ENCODE measurements around the gene SPSB2. TPM values are rescaled to one million over a fixed set of nuclear protein-coding genes. Genes with fewer than 3 reads are reported as not detected.
"Not testable (repeated sequence)": the region's sequence is repeated elsewhere in the genome, so short reads cannot be mapped to it uniquely, and the experiment has no call there.

SPSB2 gene
- total RNA-seq, 2 experiments from 2014 or later, result 1.7 to 2.2 TPM

DNA sequence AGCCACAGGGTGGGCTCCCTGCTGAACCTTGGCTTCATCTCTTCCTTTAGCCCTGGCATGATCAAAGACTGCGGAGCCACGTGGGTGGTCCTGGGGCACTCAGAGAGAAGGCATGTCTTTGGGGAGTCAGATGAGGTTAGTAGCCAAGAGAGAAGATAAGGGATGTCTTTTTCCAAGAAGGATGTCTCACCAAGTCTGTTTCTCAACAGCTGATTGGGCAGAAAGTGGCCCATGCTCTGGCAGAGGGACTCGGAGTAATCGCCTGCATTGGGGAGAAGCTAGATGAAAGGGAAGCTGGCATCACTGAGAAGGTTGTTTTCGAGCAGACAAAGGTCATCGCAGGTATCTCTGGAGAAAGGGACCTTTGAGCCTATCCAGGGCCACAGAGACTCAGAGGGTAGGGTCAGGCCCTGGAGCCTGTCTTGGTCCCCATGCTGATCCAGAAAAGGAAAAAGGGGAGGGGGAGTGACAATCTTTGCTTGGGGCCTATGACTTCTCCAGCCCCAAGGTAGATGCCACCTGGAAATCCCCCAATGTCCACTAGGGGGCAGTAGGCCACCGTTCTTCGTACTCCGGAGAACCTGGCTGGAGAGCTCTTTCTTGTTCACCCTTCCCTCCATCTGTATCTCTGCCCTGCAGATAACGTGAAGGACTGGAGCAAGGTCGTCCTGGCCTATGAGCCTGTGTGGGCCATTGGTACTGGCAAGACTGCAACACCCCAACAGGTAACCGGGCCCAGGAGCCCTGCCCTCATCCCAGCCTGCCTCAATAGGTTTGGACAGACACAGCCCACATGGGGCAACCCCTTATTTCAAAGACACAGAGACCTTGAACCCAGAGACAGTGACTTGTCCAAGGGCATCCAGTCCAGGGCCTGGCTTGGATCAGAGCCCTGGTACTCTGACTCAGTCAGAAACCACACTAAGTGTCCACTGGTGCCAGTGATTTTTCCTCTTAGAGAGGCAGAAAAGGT lies 3.8 kb downstream of the SPSB2 start:
- intact Hi-C loops (cut with DNase I, micrococcal nuclease), result loop anchor here (1.0 to 5.0 kb wide), 4 partner anchors 33 to 96 kb away; partner anchors contain the start of gene LRRC23 (in 1 of the 2)
- Mint-ChIP-seq H3K27ac (peak overlapping the region; percentile 92), H3K4me1 (peaks cover 52% of the 10 kb centered on the region), H3K27me3 (no peaks in the 10 kb centered on the region), H3K36me3 (ENCODE audit: low read depth) (peaks cover 70% of the 10 kb centered on the region), H3K4me3 (peak overlapping the region; percentile 93), H3K9me3 (ENCODE audit: low read depth) (no peaks in the 10 kb centered on the region)
- ChIA-PET POLR2A (interaction anchor here (0.5 to 6.8 kb wide), 8 partner anchors 17 to 335 kb away, joined by 3 to 65 read pairs (median 4); partner anchors contain the start of genes C12orf57, CDCA3, GAPDH and RNU7-1), CTCF (interaction anchor here (0.6 to 2.4 kb wide), 25 partner anchors 9 to 243 kb away, joined by 3 to 11 read pairs (median 5); partner anchors contain the start of genes C12orf57, C1RL, CD4 and CDCA3)
- ATAC-seq (peak; percentile 6), DNase-seq (peak; percentile 91)

DNA sequence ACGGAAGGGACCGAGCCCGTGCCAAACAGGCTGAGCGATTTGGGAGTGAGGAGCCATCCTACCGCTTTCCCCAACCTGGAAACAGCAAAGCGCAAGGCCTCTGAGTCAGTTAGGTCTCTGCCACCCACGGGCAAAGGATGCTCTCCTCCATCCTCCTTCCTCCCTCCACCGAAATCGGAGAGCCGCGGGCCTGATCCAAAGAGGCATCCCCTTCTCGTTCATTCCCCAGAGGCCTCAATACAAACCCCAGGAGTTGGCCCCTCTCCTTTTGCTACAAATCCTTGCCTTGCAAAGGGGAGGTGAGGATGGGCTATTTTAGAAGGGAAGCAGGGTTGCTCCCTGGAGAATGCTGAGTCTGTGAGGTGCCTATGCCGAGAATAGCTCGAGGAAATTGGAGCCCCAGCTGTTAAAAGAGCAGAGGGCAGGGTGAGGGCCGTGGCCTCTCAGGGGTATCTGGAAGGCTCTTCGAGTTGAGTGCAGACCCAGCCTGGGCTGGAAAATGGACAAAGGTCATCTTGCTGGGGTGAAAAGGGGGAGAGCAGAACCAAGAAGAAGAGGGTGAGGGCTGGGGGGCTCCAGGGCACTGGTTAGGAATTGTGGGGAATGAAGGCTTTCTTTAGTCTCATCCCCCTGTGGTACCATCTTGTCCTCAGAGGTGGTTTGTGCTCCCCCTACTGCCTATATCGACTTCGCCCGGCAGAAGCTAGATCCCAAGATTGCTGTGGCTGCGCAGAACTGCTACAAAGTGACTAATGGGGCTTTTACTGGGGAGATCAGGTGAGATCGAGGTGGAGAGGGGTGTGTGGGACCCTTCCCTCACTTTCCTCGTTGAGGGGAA lies 4.7 kb downstream of the SPSB2 start:
- peak; percentile 0 for ATAC-seq
- Mint-ChIP-seq H3K9me3 (ENCODE audit: low read depth) (no peaks in the 10 kb centered on the region), H3K27ac (peak overlapping the region; percentile 92)

DNA sequence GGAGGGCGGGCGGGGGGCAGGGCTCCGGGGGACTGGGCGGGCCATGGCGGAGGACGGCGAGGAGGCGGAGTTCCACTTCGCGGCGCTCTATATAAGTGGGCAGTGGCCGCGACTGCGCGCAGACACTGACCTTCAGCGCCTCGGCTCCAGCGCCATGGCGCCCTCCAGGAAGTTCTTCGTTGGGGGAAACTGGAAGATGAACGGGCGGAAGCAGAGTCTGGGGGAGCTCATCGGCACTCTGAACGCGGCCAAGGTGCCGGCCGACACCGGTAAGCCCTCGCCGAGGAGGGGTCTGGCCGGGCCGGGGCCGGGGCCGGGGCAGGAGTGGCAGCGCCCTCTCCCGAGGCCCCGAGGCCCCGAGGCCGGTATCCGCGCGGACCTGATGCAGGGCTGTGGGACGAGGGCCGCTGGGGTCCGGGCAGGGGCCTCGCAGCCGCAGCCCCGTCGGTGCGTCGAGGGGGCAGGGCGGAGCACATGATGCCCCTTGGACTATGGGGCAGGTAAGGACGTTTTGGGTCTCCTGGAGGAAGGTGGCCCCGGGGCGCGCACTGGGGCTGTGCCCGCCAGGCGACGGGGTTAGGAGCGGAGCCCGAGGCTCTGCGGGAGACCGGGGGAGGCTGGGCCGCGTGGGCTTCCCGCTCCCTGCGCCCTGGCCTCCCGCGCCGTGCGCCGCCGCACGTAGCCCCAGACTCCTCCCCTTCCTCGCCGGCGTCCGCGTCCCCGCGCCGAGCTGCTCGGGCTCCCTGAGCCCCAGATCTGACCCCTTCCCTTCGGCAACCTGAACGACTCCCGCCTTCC lies 5.5 kb downstream of the SPSB2 start, which contains the start of gene TPI1:
TSS of gene TPI1 (plus strand) at position 119 of the 798 bp plus-strand sequence. CDS start at position 155, 36 bp downstream.
- DNase-seq (peak; percentile 91), ATAC-seq (peak; percentile 68)
- POLR2A ChIA-PET, result interaction anchor here (0.5 to 6.8 kb wide), 7 partner anchors 11 to 333 kb away, joined by 3 to 65 read pairs (median 4); partner anchors contain the start of genes C12orf57, CDCA3, GAPDH and LRRC23
- Mint-ChIP-seq H3K27ac (peak within 1 kb of the TSS; percentile 95), H3K36me3 (ENCODE audit: low read depth) (peaks cover 73% of the 10 kb centered on the region), H3K4me3 (peak within 1 kb of the TSS; percentile 93), H3K4me1 (peaks cover 47% of the 10 kb centered on the region), H3K9me3 (ENCODE audit: low read depth) (no peaks in the 10 kb centered on the region), H3K27me3 (no peaks in the 10 kb centered on the region)
- intact Hi-C loops (cut with DNase I, micrococcal nuclease), result loop anchor here (1.0 to 5.0 kb wide), 4 partner anchors 14 to 151 kb away; partner anchors contain the start of genes LPCAT3 (in 1 of the 2), LRRC23 (in 1 of the 2) and USP5 (in 1 of the 2)
- CTCF ChIA-PET, result interaction anchor here (0.6 to 2.5 kb wide), 9 partner anchors 11 to 183 kb away, joined by 3 to 22 read pairs (median 3); partner anchors contain the start of genes CDCA3, MLF2 and USP5

More for the DNA sequence above, 4.7 kb downstream of the SPSB2 start:
- H3K4me3 Mint-ChIP-seq, result peak overlapping the region; percentile 93
- ChIA-PET POLR2A (interaction anchor here (1.0 to 6.8 kb wide), 5 partner anchors 16 to 248 kb away, joined by 3 to 65 read pairs (median 4); partner anchors contain the start of genes C12orf57, CDCA3, RNU7-1 and USP5), CTCF (interaction anchor here (0.6 to 2.5 kb wide), 14 partner anchors 10 to 244 kb away, joined by 3 to 22 read pairs (median 6); partner anchors contain the start of genes C1RL, CDCA3, MLF2 and USP5)
- intact Hi-C loops (cut with DNase I, micrococcal nuclease), result loop anchor here (1.0 to 5.0 kb wide), 2 partner anchors 34 to 97 kb away; partner anchors contain the start of gene LRRC23 (in 1 of the 2)
- H3K4me1 Mint-ChIP-seq, result peaks cover 47% of the 10 kb centered on the region
- no peaks in the 10 kb centered on the region for H3K27me3 Mint-ChIP-seq
- DNase-seq, result peak; percentile 33
- H3K36me3 Mint-ChIP-seq (ENCODE audit: low read depth), result peaks cover 71% of the 10 kb centered on the region

DNA sequence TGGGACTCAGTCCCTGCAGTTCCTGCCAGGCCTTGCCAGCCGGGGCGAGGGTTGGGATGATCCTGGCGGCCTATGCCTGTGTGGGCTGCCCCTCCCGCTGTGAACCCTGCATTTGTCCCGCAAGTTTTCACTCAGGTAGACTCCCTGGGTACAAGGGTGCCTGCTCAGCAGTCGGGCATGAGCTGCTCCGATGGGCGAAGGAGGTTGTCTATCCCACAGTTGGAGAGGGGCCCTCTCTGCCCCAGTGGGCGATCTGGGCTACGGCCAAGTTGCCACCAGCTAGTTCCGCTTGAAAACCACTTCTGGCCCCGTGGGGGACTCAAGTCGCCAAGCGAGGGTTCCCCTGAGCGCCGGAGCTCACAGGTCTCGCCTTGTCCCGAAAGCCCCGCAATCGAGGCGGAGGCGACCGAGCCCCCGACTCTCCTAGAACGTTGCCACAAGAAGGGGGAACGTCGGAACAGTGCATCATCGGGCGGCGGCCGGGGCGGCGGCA lies 6.1 kb downstream of the SPSB2 start:
- Mint-ChIP-seq H3K4me1 (peaks cover 43% of the 10 kb centered on the region), H3K36me3 (ENCODE audit: low read depth) (peaks cover 71% of the 10 kb centered on the region), H3K9me3 (ENCODE audit: low read depth) (no peaks in the 10 kb centered on the region), H3K27me3 (no peaks in the 10 kb centered on the region), H3K27ac (peak overlapping the region; percentile 79), H3K4me3 (peak overlapping the region; percentile 93)
- DNase-seq (no peak), ATAC-seq (peak; percentile 2)
- POLR2A ChIA-PET, result interaction anchor here (0.5 to 6.8 kb wide), 6 partner anchors 10 to 306 kb away, joined by 3 to 65 read pairs (median 4); partner anchors contain the start of genes C12orf57, CDCA3, LRRC23 and RNU7-1
- intact Hi-C loops (cut with DNase I, micrococcal nuclease), result loop anchor here (1.0 to 5.0 kb wide), 4 partner anchors 14 to 151 kb away; partner anchors contain the start of genes LPCAT3 (in 1 of the 2), LRRC23 (in 1 of the 2) and USP5 (in 1 of the 2)
- CTCF ChIA-PET, result interaction anchor here (0.6 to 2.5 kb wide), 6 partner anchors 14 to 183 kb away, joined by 3 to 22 read pairs (median 3); partner anchors contain the start of genes CDCA3 and USP5

DNA sequence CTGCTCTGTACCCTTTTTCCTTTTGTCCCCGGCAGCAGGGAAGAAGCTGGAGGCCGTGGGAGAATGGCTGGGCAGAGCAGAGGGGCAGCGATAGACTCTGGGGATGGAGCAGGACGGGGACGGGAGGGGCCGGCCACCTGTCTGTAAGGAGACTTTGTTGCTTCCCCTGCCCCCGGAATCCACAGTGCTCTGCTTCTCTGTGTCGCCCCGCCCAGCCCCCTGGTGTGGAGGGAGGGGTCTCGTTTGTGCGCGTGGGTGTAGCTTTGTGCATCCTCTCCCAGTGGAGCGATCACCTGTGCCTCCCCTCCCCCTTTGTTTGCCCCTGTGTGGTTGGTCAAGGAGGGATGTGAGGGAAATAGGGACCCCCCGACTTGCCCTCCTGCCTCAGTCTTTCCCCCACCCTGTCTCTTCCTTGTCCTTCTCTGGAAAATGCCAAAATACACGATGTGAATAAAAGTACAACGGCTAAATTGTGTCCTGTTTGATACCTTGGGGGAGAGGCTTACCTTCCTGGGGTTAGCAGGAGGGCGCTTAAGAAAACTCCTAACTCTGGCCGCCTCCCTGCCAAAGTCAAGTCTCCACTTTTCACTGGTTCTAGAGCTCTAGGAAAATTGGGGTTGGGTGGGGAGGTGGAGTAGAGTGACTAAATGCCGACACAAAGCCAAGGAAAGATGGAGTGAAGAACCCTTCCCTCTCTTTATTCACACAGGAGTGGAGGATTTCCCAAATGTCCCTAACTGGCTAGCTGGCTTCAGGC lies 6.8 kb downstream of the SPSB2 start:
- H3K9me3 Mint-ChIP-seq (ENCODE audit: low read depth), result no peaks in the 10 kb centered on the region
- DNase-seq, result peak; percentile 27
- intact Hi-C loops (cut with DNase I, micrococcal nuclease), result loop anchor here in 1 of 2 experiments (5.0 kb wide), 1 partner anchor 36 kb away; the partner anchor contains the start of gene LRRC23
- CTCF ChIA-PET, result interaction anchor here (0.7 to 2.5 kb wide), 4 partner anchors 14 to 42 kb away, joined by 3 to 22 read pairs (median 4); partner anchors contain the start of genes CDCA3 and USP5
- peaks cover 70% of the 10 kb centered on the region for H3K36me3 Mint-ChIP-seq (ENCODE audit: low read depth)
- POLR2A ChIA-PET, result interaction anchor here (0.7 to 6.8 kb wide), 3 partner anchors 9 to 78 kb away, joined by 4 to 65 read pairs (median 27); partner anchors contain the start of genes C12orf57, CDCA3, RNU7-1 and USP5
- H3K4me3 Mint-ChIP-seq, result peak overlapping the region; percentile 93
- H3K4me1 Mint-ChIP-seq, result peaks cover 37% of the 10 kb centered on the region
- no peak for ATAC-seq
- H3K27me3 Mint-ChIP-seq, result no peaks in the 10 kb centered on the region
- peak overlapping the region; percentile 0 for H3K27ac Mint-ChIP-seq

DNA sequence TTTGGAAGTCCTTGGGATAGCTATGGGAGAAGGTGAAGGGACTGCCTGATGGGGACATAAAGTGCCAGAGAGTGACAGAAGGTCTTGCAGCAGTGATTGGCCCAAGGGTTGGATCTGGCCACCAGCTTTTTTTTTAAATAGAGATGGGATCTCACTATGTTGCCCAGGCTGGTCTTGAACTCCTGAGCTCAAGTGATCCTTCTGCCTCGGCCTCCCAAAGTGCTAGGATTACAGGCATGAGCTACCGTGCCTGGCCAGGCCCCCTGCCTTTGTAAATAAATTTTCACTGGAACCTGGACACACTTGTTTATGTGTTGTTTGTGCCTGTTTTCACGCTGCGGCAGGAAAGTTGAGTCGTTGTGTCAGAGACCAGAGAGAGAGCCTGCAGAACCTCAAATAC lies 7.8 kb downstream of the SPSB2 start:
- ATAC-seq; H3K4me3 Mint-ChIP-seq; H3K27ac Mint-ChIP-seq; H3K9me3 Mint-ChIP-seq (ENCODE audit: low read depth); H3K27me3 Mint-ChIP-seq; DNase-seq: not testable (repeated sequence)
- ChIA-PET CTCF (interaction anchor here (0.9 to 1.3 kb wide), 2 partner anchors 19 to 295 kb away, joined by 3 read pairs; no protein-coding TSS in a partner anchor), POLR2A (interaction anchor here (6.8 kb wide), 1 partner anchor 13 kb away, joined by 65 read pairs; the partner anchor contains the start of genes CDCA3 and USP5)
- intact Hi-C loops (cut with DNase I, micrococcal nuclease), result loop anchor here in 1 of 2 experiments (5.0 kb wide), 1 partner anchor 37 kb away; the partner anchor contains the start of gene LRRC23
- H3K36me3 Mint-ChIP-seq (ENCODE audit: low read depth), result peaks cover 70% of the 10 kb centered on the region
- peaks cover 27% of the 10 kb centered on the region for H3K4me1 Mint-ChIP-seq

DNA sequence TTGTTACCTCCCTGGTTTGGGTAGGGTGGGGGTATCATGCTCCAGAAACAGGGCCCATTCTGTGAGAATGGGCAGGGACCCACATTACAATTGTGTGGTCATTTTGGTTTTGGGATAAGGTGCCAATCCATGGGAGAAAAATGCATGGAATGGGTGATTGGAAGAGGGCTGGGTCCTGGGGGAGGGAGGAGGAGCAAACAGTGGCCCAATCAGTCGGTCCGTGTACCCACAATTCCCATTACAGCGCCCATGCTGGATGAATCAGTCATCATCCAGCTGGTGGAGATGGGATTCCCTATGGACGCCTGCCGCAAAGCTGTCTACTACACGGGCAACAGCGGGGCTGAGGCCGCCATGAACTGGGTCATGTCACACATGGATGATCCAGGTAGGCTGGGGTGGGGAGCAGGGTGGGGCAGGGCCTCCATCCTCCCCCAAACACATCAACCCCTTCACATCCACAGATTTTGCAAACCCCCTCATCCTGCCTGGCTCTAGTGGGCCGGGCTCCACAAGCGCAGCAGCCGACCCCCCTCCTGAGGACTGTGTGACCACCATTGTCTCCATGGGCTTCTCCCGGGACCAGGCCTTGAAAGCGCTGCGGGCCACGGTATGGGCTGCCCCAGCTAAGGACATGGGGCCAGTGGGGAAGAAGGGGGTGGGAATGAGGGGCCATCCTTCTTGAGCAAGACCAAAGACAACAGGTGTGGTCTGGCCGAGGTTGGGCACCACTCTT lies 9.3 kb downstream of the SPSB2 start:
- Mint-ChIP-seq H3K4me3 (no peak overlapping the region), H3K9me3 (ENCODE audit: low read depth) (no peaks in the 10 kb centered on the region), H3K27ac (no peak overlapping the region), H3K4me1 (peaks cover 11% of the 10 kb centered on the region), H3K36me3 (ENCODE audit: low read depth) (peaks cover 60% of the 10 kb centered on the region), H3K27me3 (no peaks in the 10 kb centered on the region)
- DNase-seq (no peak), ATAC-seq (no peak)
- ChIA-PET CTCF (interaction anchor here (1.3 to 1.8 kb wide), 2 partner anchors 9 to 17 kb away, joined by 3 to 7 read pairs; partner anchors contain the start of gene SPSB2), POLR2A (interaction anchor here (6.8 kb wide), 1 partner anchor 11 kb away, joined by 65 read pairs; the partner anchor contains the start of genes CDCA3 and USP5)
- intact Hi-C loops (cut with DNase I, micrococcal nuclease), result no loop called here

DNA sequence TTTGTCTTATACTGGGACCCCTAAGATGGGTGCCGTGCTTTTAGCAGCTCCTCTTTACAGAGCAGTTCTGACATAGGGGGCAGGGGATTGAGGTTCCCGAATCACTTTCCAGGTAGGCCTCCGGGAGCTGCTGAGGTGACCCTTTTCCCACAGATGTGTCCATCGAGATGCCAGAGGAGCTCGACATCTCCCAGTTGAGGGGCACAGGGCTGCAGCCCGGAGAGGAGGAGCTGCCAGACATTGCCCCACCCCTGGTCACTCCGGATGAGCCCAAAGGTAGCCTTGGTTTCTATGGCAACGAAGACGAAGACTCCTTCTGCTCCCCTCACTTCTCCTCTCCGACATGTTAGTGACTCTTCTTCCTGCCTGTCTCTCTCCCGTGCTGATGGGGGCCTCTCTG lies 10.1 kb downstream of the SPSB2 start:
- H3K27ac Mint-ChIP-seq, result no peak overlapping the region

More for the DNA sequence above, 10.1 kb downstream of the SPSB2 start:
- intact Hi-C loops (cut with DNase I, micrococcal nuclease), result no loop called here
- Mint-ChIP-seq H3K4me3 (no peak overlapping the region), H3K4me1 (peaks cover 7% of the 10 kb centered on the region), H3K27me3 (no peaks in the 10 kb centered on the region), H3K9me3 (ENCODE audit: low read depth) (no peaks in the 10 kb centered on the region), H3K36me3 (ENCODE audit: low read depth) (peaks cover 58% of the 10 kb centered on the region)
- CTCF ChIA-PET, result interaction anchor here (0.6 to 1.8 kb wide), 3 partner anchors 10 to 34 kb away, joined by 3 to 7 read pairs (median 3); partner anchors contain the start of gene SPSB2
- POLR2A ChIA-PET, result no interaction called here
- ATAC-seq (no peak), DNase-seq (no peak)

All from activated CD4-positive, alpha-beta T cell treated with anti-CD3 and anti-CD28 coated beads for 36 hours (primary cell).